Caco-2 (cell line): ENCODE data around the gene C9orf78. TPM values are rescaled to one million over a fixed set of nuclear protein-coding genes. Genes with fewer than 3 reads are reported as not detected.

ENCODE experiments used
- BruUV-seq: library from RNA; stranded (reverse); fragments of 400-500 nt; replicated peaks from 2 replicates; lab custom pipeline; 2021; lab: Mats Ljungman, UMichigan
- CTCF ChIA-PET: fragments of 300-600 bp; sonication (Branson Sonifier 250); formaldehyde crosslinking; loops from one replicate; lab custom pipeline; 2022; ENCODE audit warnings: antibody characterized with exemption; lab: Charles Lee
- POLR2A ChIA-PET: fragments of 300-600 bp; sonication (Branson Sonifier 250); formaldehyde crosslinking; loops from one replicate; lab custom pipeline; 2022; ENCODE audit warnings: antibody characterized with exemption; lab: Charles Lee
- DNase-seq, 2 experiments: peaks; one replicate each; pipeline versions ENCODE4 v3.0.0 to v3.0.0-alpha.2; 2020 to 2022
- H3K27me3 ChIP-seq: replicated peaks from 2 replicates; pipeline ENCODE4 v1.6.0; 2011; ENCODE audit warnings: low read length; ENCODE audit not compliant: control insufficient read depth, insufficient read depth
- H3K36me3 ChIP-seq: 2 replicates; pipeline ENCODE4 v1.5.1; 2011; ENCODE audit warnings: low read length; ENCODE audit not compliant: control insufficient read depth, insufficient read depth
- H3K4me1 ChIP-seq: fragments of 250-450 bp; sonication (Bioruptor Pico); 2 replicates; pipeline ENCODE4 v1.5.1; 2020; ENCODE audit warnings: mild to moderate bottlenecking
- H3K4me3 ChIP-seq: 2 replicates; pipeline ENCODE4 v1.5.1; 2011; ENCODE audit warnings: low read depth, mild to moderate bottlenecking, control low read depth, low read length
- H3K9me3 ChIP-seq: fragments of 250-450 bp; sonication (Bioruptor Pico); 2 replicates; pipeline ENCODE4 v1.5.1; 2020; ENCODE audit warnings: mild to moderate bottlenecking, moderate library complexity
- H3K27ac Mint-ChIP-seq: one replicate; pipeline ENCODE4 v1.8.0; 2022; ENCODE audit warnings: mixed read lengths; ENCODE audit not compliant: unreplicated experiment
- H3K27me3 Mint-ChIP-seq: one replicate; pipeline ENCODE4 v1.8.0; 2022; ENCODE audit warnings: mixed read lengths; ENCODE audit not compliant: insufficient read depth, unreplicated experiment
- H3K36me3 Mint-ChIP-seq: one replicate; pipeline ENCODE4 v1.8.0; 2022; ENCODE audit warnings: mild to moderate bottlenecking, mixed read lengths; ENCODE audit not compliant: insufficient read depth, unreplicated experiment
- H3K4me1 Mint-ChIP-seq: one replicate; pipeline ENCODE4 v1.8.0; 2022; ENCODE audit warnings: low read depth, mixed read lengths; ENCODE audit not compliant: unreplicated experiment
- H3K4me3 Mint-ChIP-seq: one replicate; pipeline ENCODE4 v1.8.0; 2022; ENCODE audit warnings: mild to moderate bottlenecking, moderate library complexity, mixed read lengths; ENCODE audit not compliant: unreplicated experiment
- H3K9me3 Mint-ChIP-seq: one replicate; pipeline ENCODE4 v1.8.0; 2022; ENCODE audit warnings: mixed read lengths; ENCODE audit not compliant: unreplicated experiment
- intact Hi-C: fragments of 100-400 bp; cut with micrococcal nuclease; formaldehyde crosslinking; loops from one replicate; pipeline ENCODE4 v1.10.0; 2022; ENCODE audit not compliant: unreplicated experiment
- microRNA-seq: library from miRNA; unstranded; fragments of <30 nt; microRNA quantifications from one replicate; pipeline ENCODE4 v1.2.0, GENCODE V29; 2022
- total RNA-seq: library from RNA; stranded (reverse); gene quantifications from 2 replicates; pipeline ENCODE4 v1.2.3, GENCODE V29; 2022
- TF ChIP-seq, protein P1 (sequence below), 2 experiments: fragments of 200-600 bp in 1 of 2; IDR thresholded peaks; 1 replicate in 1 of 2; 2 replicates in 1 of 2; pipeline versions ENCODE4 v1.5.1 to v1.8.0; 2011 to 2022; ENCODE audit warnings: antibody characterized with exemption in 1 of 2, control low read depth in 1 of 2, inconsistent platforms in 1 of 2, low read depth in 1 of 2, low read length in 1 of 2, mild to moderate bottlenecking in 1 of 2, moderate library complexity in 1 of 2; ENCODE audit not compliant: insufficient read depth in 1 of 2, severe bottlenecking in 1 of 2, unreplicated experiment in 1 of 2

C9orf78 gene
- total RNA-seq, 1 experiment from 2014 or later, result 44.1 TPM

DNA sequence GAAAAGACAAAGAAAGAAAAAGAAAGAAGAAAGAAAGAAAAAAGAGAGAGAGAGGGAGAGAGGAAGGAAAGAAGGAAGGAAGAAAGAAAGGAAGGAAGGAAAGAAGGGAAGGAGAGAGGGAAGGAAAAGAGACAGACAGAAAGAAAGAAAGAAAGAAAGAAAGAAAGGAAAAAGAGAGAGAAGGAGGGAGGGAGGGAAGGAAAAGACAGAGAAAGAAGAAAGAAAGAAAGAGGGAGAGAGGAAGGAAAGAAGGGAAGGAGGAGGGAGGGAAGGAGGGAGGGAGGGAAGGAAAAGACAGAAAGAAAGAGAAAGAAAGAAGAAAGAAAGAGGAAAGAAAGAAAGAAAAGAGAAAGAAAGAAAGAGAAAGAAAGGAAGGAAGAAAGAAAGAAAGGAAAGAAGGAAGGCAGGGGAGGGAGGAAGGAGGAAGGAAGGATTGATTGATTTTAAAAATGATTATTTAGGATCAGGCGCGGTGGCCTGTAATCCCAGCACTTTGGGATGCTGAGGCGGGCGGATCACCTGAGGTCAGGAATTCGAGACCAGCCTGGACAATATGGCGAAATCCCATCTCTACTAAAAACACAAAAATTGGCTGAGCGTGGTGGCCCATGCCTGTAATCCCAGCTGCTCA, 55.4 kb downstream of the C9orf78 start:
- no TSS peak for BruUV-seq
- H3K4me1 Mint-ChIP-seq, result peaks cover 6% of the 10 kb centered on the region
- H3K27me3 ChIP-seq, result no peaks in the 10 kb centered on the region
- no peak overlapping the region for H3K4me3 Mint-ChIP-seq
- peaks cover 14% of the 10 kb centered on the region for H3K4me1 ChIP-seq
- no peaks in the 10 kb centered on the region for H3K9me3 Mint-ChIP-seq
- H3K9me3 ChIP-seq, result no peaks in the 10 kb centered on the region
- no peak for DNase-seq
- intact Hi-C loops, result no loop called here
- ChIA-PET POLR2A (no interaction called here), CTCF (interaction anchor here (0.7 kb wide), 1 partner anchor 446 kb away, joined by 7 read pairs; no protein-coding TSS in a partner anchor)
- no peak overlapping the region for H3K4me3 ChIP-seq
- no peaks in the 10 kb centered on the region for H3K36me3 ChIP-seq
- peaks cover 6% of the 10 kb centered on the region for H3K36me3 Mint-ChIP-seq
- peak overlapping the region; percentile 4 for H3K27ac Mint-ChIP-seq
- TF ChIP-seq, protein P1, sequence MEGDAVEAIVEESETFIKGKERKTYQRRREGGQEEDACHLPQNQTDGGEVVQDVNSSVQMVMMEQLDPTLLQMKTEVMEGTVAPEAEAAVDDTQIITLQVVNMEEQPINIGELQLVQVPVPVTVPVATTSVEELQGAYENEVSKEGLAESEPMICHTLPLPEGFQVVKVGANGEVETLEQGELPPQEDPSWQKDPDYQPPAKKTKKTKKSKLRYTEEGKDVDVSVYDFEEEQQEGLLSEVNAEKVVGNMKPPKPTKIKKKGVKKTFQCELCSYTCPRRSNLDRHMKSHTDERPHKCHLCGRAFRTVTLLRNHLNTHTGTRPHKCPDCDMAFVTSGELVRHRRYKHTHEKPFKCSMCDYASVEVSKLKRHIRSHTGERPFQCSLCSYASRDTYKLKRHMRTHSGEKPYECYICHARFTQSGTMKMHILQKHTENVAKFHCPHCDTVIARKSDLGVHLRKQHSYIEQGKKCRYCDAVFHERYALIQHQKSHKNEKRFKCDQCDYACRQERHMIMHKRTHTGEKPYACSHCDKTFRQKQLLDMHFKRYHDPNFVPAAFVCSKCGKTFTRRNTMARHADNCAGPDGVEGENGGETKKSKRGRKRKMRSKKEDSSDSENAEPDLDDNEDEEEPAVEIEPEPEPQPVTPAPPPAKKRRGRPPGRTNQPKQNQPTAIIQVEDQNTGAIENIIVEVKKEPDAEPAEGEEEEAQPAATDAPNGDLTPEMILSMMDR (IDR thresholded peaks at IDR 0.05; ENCODE audit: insufficient read depth in 1 of 2, low read depth in 1 of 2, low read length in 1 of 2, severe bottlenecking in 1 of 2, unreplicated experiment in 1 of 2), result no peak
- H3K27me3 Mint-ChIP-seq, result peaks cover 4% of the 10 kb centered on the region

DNA sequence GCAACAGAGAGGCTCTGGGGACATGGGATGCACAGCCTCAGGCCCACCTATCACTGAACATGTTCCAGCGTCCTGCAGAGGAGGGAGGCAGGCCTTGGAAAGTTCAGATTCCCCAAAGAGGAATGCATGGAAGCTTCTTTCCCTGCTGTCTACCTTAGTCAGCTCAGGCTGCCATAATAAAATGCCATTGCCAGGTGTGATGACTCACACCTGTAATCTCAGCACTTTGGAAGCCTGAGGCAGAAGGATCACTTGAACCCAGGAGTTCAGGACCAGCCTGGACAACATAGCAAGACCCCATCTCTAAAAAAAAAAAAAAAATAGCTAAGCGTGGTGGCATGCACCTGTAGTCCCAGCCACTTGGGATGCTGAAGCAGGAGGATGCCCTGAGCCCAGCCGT, 56.6 kb downstream of the C9orf78 start:
- DNase-seq, result no peak
- ChIA-PET CTCF (interaction anchor here (0.7 kb wide), 1 partner anchor 276 kb away, joined by 3 read pairs; no protein-coding TSS in a partner anchor), POLR2A (no interaction called here)
- intact Hi-C loops, result no loop called here
- TF ChIP-seq, protein P1 (IDR thresholded peaks at IDR 0.05; ENCODE audit: insufficient read depth in 1 of 2, low read depth in 1 of 2, low read length in 1 of 2, severe bottlenecking in 1 of 2, unreplicated experiment in 1 of 2), result no peak
- no peaks in the 10 kb centered on the region for H3K9me3 Mint-ChIP-seq
- Histone ChIP-seq H3K36me3 (no peaks in the 10 kb centered on the region), H3K4me1 (peaks cover 14% of the 10 kb centered on the region), H3K4me3 (no peak overlapping the region), H3K27me3 (no peaks in the 10 kb centered on the region), H3K9me3 (no peaks in the 10 kb centered on the region)
- H3K36me3 Mint-ChIP-seq, result peaks cover 6% of the 10 kb centered on the region
- peaks cover 6% of the 10 kb centered on the region for H3K27me3 Mint-ChIP-seq
- no TSS peak for BruUV-seq
- H3K4me1 Mint-ChIP-seq, result peaks cover 6% of the 10 kb centered on the region
- no peak overlapping the region for H3K4me3 Mint-ChIP-seq
- no peak overlapping the region for H3K27ac Mint-ChIP-seq

- BruUV-seq, result no TSS peak
- peaks cover 14% of the 10 kb centered on the region for H3K4me1 ChIP-seq
- TF ChIP-seq, protein P1 (IDR thresholded peaks at IDR 0.05; ENCODE audit: insufficient read depth in 1 of 2, low read depth in 1 of 2, low read length in 1 of 2, severe bottlenecking in 1 of 2, unreplicated experiment in 1 of 2), result no peak
- H3K27me3 ChIP-seq, result no peaks in the 10 kb centered on the region
- Mint-ChIP-seq H3K27ac (no peak overlapping the region), H3K4me1 (peaks cover 6% of the 10 kb centered on the region), H3K4me3 (no peak overlapping the region), H3K36me3 (peaks cover 6% of the 10 kb centered on the region), H3K27me3 (peaks cover 6% of the 10 kb centered on the region), H3K9me3 (no peaks in the 10 kb centered on the region)
- no peak overlapping the region for H3K4me3 ChIP-seq
- H3K9me3 ChIP-seq, result no peaks in the 10 kb centered on the region
- H3K36me3 ChIP-seq, result no peaks in the 10 kb centered on the region
- no peak for DNase-seq
- ChIA-PET CTCF (interaction anchor here (0.6 to 2.9 kb wide), 3 partner anchors 11 to 751 kb away, joined by 4 to 12 read pairs (median 6); no protein-coding TSS in a partner anchor), POLR2A (interaction anchor here (0.6 kb wide), 1 partner anchor 1084 kb away, joined by 5 read pairs; no protein-coding TSS in a partner anchor)
- intact Hi-C loops, result no loop called here
Measured at GRCh38 chr9:129777769-129778130, 57.3 kb downstream of the C9orf78 start.

Small RNAs within 50 kb of the gene (microRNA-seq; reads per million reads assigned to microRNA genes)
- gene MIR6855, result not detected

Other genes with a start within 250 kb of the C9orf78 start
- gene C9orf50, start 214.2 kb downstream of the C9orf78 start, total RNA-seq, result not detected in 2 replicates
- 44.1 and 51.6 TPM in 2 replicates for gene NTMT1, start 209.1 kb downstream of the C9orf78 start, total RNA-seq
- gene ASB6, start 193.1 kb downstream of the C9orf78 start, total RNA-seq, result 17.4 and 18.1 TPM in 2 replicates
- gene PRRX2, start 169.6 kb downstream of the C9orf78 start, total RNA-seq, result not detected in 2 replicates
- 4.0 and 5.6 TPM in 2 replicates for gene PTGES, start 82.2 kb downstream of the C9orf78 start, total RNA-seq
- 22.8 and 28.0 TPM in 2 replicates for gene TOR1B, start 32.1 kb downstream of the C9orf78 start, total RNA-seq
- 31.8 and 32.2 TPM in 2 replicates for gene TOR1A, start 11.1 kb downstream of the C9orf78 start, total RNA-seq
- 13.9 and 16.5 TPM in 2 replicates for gene USP20, start 183 bp upstream of the C9orf78 start, total RNA-seq
- 33.2 and 34.3 TPM in 2 replicates for gene FNBP1, start 207.9 kb upstream of the C9orf78 start, total RNA-seq
- 49.8 and 53.1 TPM in 2 replicates for gene GPR107, start 218.6 kb upstream of the C9orf78 start, total RNA-seq